ENCODE measurements around the gene CFC1B. TPM values are rescaled to one million over a fixed set of nuclear protein-coding genes. Genes with fewer than 3 reads are reported as not detected.
"Not testable (repeated sequence)": the region's sequence is repeated elsewhere in the genome, so short reads cannot be mapped to it uniquely, and the experiment has no call there.

Gene CFC1B
- total RNA-seq (not detected), polyA plus RNA-seq (not detected)

- H3K36me3 ChIP-seq (ENCODE audit: control insufficient read depth in 4 of 4, insufficient read depth in 3 of 4, low read depth in 1 of 4, low read length in 3 of 4); DNase-seq (ENCODE audit: low spot score); H3K9ac ChIP-seq (ENCODE audit: low read depth in 1 of 2, low read length in 2 of 2); H3K9me3 ChIP-seq (ENCODE audit: control insufficient read depth in 4 of 4, low read length in 3 of 4); H3K4me1 ChIP-seq (ENCODE audit: control insufficient read depth in 4 of 4, insufficient read depth in 4 of 4, low read length in 3 of 4); H3K27me3 ChIP-seq (ENCODE audit: control insufficient read depth in 4 of 4, insufficient read depth in 4 of 4, low read length in 3 of 4); H3K4me3 ChIP-seq (ENCODE audit: low read depth in 1 of 3, low read length in 3 of 3); H3K27ac ChIP-seq (ENCODE audit: low read depth in 1 of 2, low read length in 2 of 2): not testable (repeated sequence)
- WGBS, result no CpG with 5 or more reads among the region's 7 CpGs
Measured at GRCh38 chr2:130520992-130521391, at the start of gene CFC1B. TSS of gene CFC1B (plus strand) at chr2:130521222. CDS start at chr2:130521485, 263 bp downstream.

DNA sequence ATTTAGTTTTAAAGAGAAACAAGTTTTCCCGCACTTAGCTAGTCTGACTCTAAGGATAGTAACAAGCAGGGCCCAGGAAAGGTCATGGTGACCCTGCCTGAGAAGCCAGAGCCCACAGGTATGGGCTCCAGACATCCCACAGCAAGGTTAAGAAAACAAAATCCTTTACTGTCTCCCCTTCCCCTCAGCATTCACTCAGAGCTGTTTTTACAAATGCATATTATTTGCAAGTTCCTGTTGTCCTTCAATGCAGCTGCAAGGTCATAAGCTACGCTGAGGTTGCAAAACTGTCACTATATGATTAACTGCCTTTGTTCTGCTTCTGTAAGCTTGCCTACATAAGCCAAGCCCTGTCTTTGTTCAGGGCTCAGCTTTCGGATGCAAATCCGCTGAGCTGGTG lies 29.9 kb upstream of the CFC1B start:
- not testable (repeated sequence) for H3K4me1 ChIP-seq (ENCODE audit: control insufficient read depth in 4 of 4, insufficient read depth in 4 of 4, low read length in 3 of 4); H3K9ac ChIP-seq (ENCODE audit: low read depth in 1 of 2, low read length in 2 of 2); H3K36me3 ChIP-seq (ENCODE audit: control insufficient read depth in 4 of 4, insufficient read depth in 3 of 4, low read depth in 1 of 4, low read length in 3 of 4); H3K27me3 ChIP-seq (ENCODE audit: control insufficient read depth in 4 of 4, insufficient read depth in 4 of 4, low read length in 3 of 4); DNase-seq (ENCODE audit: low spot score); H3K27ac ChIP-seq (ENCODE audit: low read depth in 1 of 2, low read length in 2 of 2); H3K9me3 ChIP-seq (ENCODE audit: control insufficient read depth in 4 of 4, low read length in 3 of 4); H3K4me3 ChIP-seq (ENCODE audit: low read depth in 1 of 3, low read length in 3 of 3)
- 46% methylated on average over 3 of the region's 4 CpGs for WGBS

DNA sequence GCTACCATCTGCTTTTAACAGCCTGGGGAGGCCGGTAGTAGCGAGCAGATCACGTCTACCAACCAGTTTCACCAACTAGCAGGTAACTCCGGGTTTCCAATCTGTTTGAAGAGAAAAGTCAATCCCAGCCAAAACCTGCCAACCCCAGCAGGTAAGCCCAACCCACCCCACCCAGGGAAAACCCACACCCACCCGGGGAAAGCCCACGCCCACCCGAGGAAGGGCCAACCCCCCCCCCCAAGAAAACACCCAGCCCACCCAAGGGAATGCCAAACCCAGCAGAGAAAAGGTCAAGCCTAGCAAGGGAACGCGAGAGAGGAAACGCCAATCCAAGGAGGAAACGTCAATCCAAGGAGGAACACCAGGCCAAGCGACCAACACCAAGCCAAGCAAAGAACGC lies 11.8 kb upstream of the CFC1B start, which contains the start of gene POTEI:
POTEI (minus strand) TSS at position 101 of the 400 bp plus-strand sequence; CDS start at position 8, 93 bp downstream.
- not testable (repeated sequence) for H3K9me3 ChIP-seq (ENCODE audit: control insufficient read depth in 4 of 4, low read length in 3 of 4); DNase-seq (ENCODE audit: low spot score); H3K36me3 ChIP-seq (ENCODE audit: control insufficient read depth in 4 of 4, insufficient read depth in 3 of 4, low read depth in 1 of 4, low read length in 3 of 4); H3K4me1 ChIP-seq (ENCODE audit: control insufficient read depth in 4 of 4, insufficient read depth in 4 of 4, low read length in 3 of 4); H3K27me3 ChIP-seq (ENCODE audit: control insufficient read depth in 4 of 4, insufficient read depth in 4 of 4, low read length in 3 of 4); H3K9ac ChIP-seq (ENCODE audit: low read depth in 1 of 2, low read length in 2 of 2); H3K27ac ChIP-seq (ENCODE audit: low read depth in 1 of 2, low read length in 2 of 2); H3K4me3 ChIP-seq (ENCODE audit: low read depth in 1 of 3, low read length in 3 of 3)
- no CpG with 5 or more reads among the region's 13 CpGs for WGBS

- not testable (repeated sequence) for H3K9me3 ChIP-seq (ENCODE audit: control insufficient read depth in 4 of 4, low read length in 3 of 4); H3K36me3 ChIP-seq (ENCODE audit: control insufficient read depth in 4 of 4, insufficient read depth in 3 of 4, low read depth in 1 of 4, low read length in 3 of 4); H3K27ac ChIP-seq (ENCODE audit: low read depth in 1 of 2, low read length in 2 of 2); H3K27me3 ChIP-seq (ENCODE audit: control insufficient read depth in 4 of 4, insufficient read depth in 4 of 4, low read length in 3 of 4); H3K4me3 ChIP-seq (ENCODE audit: low read depth in 1 of 3, low read length in 3 of 3); DNase-seq (ENCODE audit: low spot score); H3K9ac ChIP-seq (ENCODE audit: low read depth in 1 of 2, low read length in 2 of 2); H3K4me1 ChIP-seq (ENCODE audit: control insufficient read depth in 4 of 4, insufficient read depth in 4 of 4, low read length in 3 of 4)
- 65% methylated on average over 2 of the region's 31 CpGs for WGBS
Measured at GRCh38 chr2:130510807-130511746, 9.9 kb upstream of the CFC1B start.

DNA sequence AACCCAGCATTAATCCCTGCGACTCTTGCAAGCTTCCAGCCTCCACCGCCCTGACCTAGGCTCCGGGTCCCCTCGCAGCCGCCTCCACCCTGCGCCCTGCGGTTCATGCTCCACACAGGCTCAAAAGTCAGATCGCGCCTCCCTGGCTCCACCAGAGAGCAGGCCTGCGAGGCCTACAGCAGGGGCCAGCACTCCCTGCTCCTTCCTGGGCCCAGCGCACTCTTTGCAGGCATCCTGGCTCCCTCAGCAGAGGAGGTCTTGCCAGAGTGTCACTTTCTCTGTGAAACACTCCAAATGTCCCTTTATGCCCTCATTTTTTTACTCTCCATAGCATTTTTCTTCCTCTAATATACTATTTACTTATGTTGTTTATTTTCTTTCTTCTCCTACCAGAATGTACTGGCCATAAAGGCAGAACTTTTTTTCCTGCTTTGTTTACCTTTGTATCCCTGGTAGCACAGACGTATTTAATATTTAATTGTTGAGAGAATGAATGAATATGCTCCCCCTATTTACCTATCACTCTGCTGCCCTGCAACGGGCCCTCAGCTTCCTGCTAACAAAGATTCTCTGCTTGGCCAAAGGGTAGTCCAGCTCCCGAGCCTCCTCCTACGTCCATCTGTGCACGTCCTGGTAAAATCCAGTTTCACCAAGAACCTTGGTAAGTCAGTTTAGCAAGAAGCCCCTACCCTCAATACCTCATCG lies 9.1 kb upstream of the CFC1B start:
- not testable (repeated sequence) for H3K4me3 ChIP-seq (ENCODE audit: low read depth in 1 of 3, low read length in 3 of 3); DNase-seq (ENCODE audit: low spot score); H3K9me3 ChIP-seq (ENCODE audit: control insufficient read depth in 4 of 4, low read length in 3 of 4); H3K4me1 ChIP-seq (ENCODE audit: control insufficient read depth in 4 of 4, insufficient read depth in 4 of 4, low read length in 3 of 4); H3K27ac ChIP-seq (ENCODE audit: low read depth in 1 of 2, low read length in 2 of 2); H3K36me3 ChIP-seq (ENCODE audit: control insufficient read depth in 4 of 4, insufficient read depth in 3 of 4, low read depth in 1 of 4, low read length in 3 of 4); H3K9ac ChIP-seq (ENCODE audit: low read depth in 1 of 2, low read length in 2 of 2); H3K27me3 ChIP-seq (ENCODE audit: control insufficient read depth in 4 of 4, insufficient read depth in 4 of 4, low read length in 3 of 4)
- 90% methylated on average over 4 of the region's 17 CpGs for WGBS

DNA sequence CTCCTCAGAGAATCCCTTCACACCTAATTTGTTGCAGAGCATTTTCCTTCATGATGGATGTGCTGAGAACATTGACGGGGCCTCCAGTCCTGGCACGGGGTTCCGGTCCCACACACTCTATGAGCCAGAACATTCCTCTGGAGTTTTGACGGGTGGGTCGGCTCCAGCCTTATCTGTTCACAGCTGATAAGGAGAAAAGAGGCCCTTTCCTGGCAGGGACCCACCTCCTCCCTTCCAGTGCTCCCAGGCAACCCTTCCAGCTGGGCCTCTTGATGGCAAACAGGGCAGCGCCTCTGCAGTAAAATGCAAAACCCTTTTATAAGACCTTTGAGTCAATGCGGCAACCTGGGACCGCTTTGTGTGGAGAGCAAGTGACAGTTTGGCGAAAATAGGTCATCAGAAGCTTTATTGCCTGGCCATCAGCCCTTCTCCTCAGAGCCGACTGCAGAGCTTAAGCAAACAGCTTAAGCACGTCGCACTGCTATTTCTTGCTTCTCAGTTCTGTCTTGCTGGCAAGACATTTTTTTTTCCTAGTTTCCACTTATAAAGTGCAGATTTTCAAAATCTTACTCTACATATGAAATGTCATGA lies 2.4 kb upstream of the CFC1B start:
- WGBS, result no CpG with 5 or more reads among the region's 12 CpGs
- not testable (repeated sequence) for H3K4me3 ChIP-seq (ENCODE audit: low read depth in 1 of 3, low read length in 3 of 3); H3K9me3 ChIP-seq (ENCODE audit: control insufficient read depth in 4 of 4, low read length in 3 of 4); H3K27ac ChIP-seq (ENCODE audit: low read depth in 1 of 2, low read length in 2 of 2); DNase-seq (ENCODE audit: low spot score); H3K36me3 ChIP-seq (ENCODE audit: control insufficient read depth in 4 of 4, insufficient read depth in 3 of 4, low read depth in 1 of 4, low read length in 3 of 4); H3K9ac ChIP-seq (ENCODE audit: low read depth in 1 of 2, low read length in 2 of 2); H3K27me3 ChIP-seq (ENCODE audit: control insufficient read depth in 4 of 4, insufficient read depth in 4 of 4, low read length in 3 of 4); H3K4me1 ChIP-seq (ENCODE audit: control insufficient read depth in 4 of 4, insufficient read depth in 4 of 4, low read length in 3 of 4)

- not testable (repeated sequence) for H3K27ac ChIP-seq (ENCODE audit: low read depth in 1 of 2, low read length in 2 of 2); H3K27me3 ChIP-seq (ENCODE audit: control insufficient read depth in 4 of 4, insufficient read depth in 4 of 4, low read length in 3 of 4); H3K36me3 ChIP-seq (ENCODE audit: control insufficient read depth in 4 of 4, insufficient read depth in 3 of 4, low read depth in 1 of 4, low read length in 3 of 4); H3K9ac ChIP-seq (ENCODE audit: low read depth in 1 of 2, low read length in 2 of 2); DNase-seq (ENCODE audit: low spot score); H3K4me3 ChIP-seq (ENCODE audit: low read depth in 1 of 3, low read length in 3 of 3); H3K4me1 ChIP-seq (ENCODE audit: control insufficient read depth in 4 of 4, insufficient read depth in 4 of 4, low read length in 3 of 4); H3K9me3 ChIP-seq (ENCODE audit: control insufficient read depth in 4 of 4, low read length in 3 of 4)
- WGBS, result no CpG with 5 or more reads among the region's 23 CpGs
Measured at GRCh38 chr2:130522390-130522789, 1.4 kb downstream of the CFC1B start.

GRCh38 chr2:130527365-130527967 lies 6.4 kb downstream of the CFC1B start:
- no CpG with 5 or more reads among the region's 40 CpGs for WGBS

More at GRCh38 chr2:130527365-130527967, 6.4 kb downstream of the CFC1B start:
- not testable (repeated sequence) for H3K4me1 ChIP-seq (ENCODE audit: control insufficient read depth in 4 of 4, insufficient read depth in 4 of 4, low read length in 3 of 4); H3K4me3 ChIP-seq (ENCODE audit: low read depth in 1 of 3, low read length in 3 of 3); H3K9ac ChIP-seq (ENCODE audit: low read depth in 1 of 2, low read length in 2 of 2); H3K9me3 ChIP-seq (ENCODE audit: control insufficient read depth in 4 of 4, low read length in 3 of 4); H3K27ac ChIP-seq (ENCODE audit: low read depth in 1 of 2, low read length in 2 of 2); DNase-seq (ENCODE audit: low spot score); H3K27me3 ChIP-seq (ENCODE audit: control insufficient read depth in 4 of 4, insufficient read depth in 4 of 4, low read length in 3 of 4); H3K36me3 ChIP-seq (ENCODE audit: control insufficient read depth in 4 of 4, insufficient read depth in 3 of 4, low read depth in 1 of 4, low read length in 3 of 4)
